ENCODE data around the gene DGKH. TPM values are rescaled to one million over a fixed set of nuclear protein-coding genes. Genes with fewer than 3 reads are reported as not detected.
"Not testable (repeated sequence)": the region's sequence is repeated elsewhere in the genome, so short reads cannot be mapped to it uniquely, and the experiment has no call there.

The DGKH gene
- total RNA-seq, 1 donor from 2014 or later = 2.2 TPM

- no peak for DNase-seq
- H3K4me1 Mint-ChIP-seq = no peaks in the 10 kb centered on the region
- CTCF ChIA-PET = no interaction called here
- ATAC-seq (ENCODE audit: low read depth) = no peak
- H3K36me3 Mint-ChIP-seq (ENCODE audit: low read depth) = no peaks in the 10 kb centered on the region
- no peak overlapping the region for H3K27ac Mint-ChIP-seq
- POLR2A ChIA-PET = no interaction called here
- H3K4me3 Mint-ChIP-seq = no peak overlapping the region
- no peaks in the 10 kb centered on the region for H3K9me3 Mint-ChIP-seq
- intact Hi-C loops (cut with micrococcal nuclease) = no loop called here
- no peaks in the 10 kb centered on the region for H3K27me3 Mint-ChIP-seq
- no peak for TF ChIP-seq CTCF (IDR thresholded peaks at IDR 0.05)
Observed at GRCh38 chr13:42153199-42154113, 105.0 kb downstream of the DGKH start.

GRCh38 chr13:42155251-42155650, 106.8 kb downstream of the DGKH start:
- Mint-ChIP-seq H3K27me3 (no peaks in the 10 kb centered on the region), H3K4me3 (no peak overlapping the region), H3K9me3 (no peaks in the 10 kb centered on the region), H3K4me1 (no peaks in the 10 kb centered on the region), H3K27ac (no peak overlapping the region), H3K36me3 (ENCODE audit: low read depth) (no peaks in the 10 kb centered on the region)
- intact Hi-C loops (cut with micrococcal nuclease) = no loop called here
- ChIA-PET CTCF (no interaction called here), POLR2A (no interaction called here)
- TF ChIP-seq CTCF (IDR thresholded peaks at IDR 0.05) = no peak
- DNase-seq (no peak), ATAC-seq (ENCODE audit: low read depth) (no peak)

GRCh38 chr13:42163338-42163737, 114.9 kb downstream of the DGKH start:
- CTCF ChIA-PET; ATAC-seq (ENCODE audit: low read depth); DNase-seq; POLR2A ChIA-PET; H3K9me3 Mint-ChIP-seq; H3K4me3 Mint-ChIP-seq; H3K27ac Mint-ChIP-seq; H3K27me3 Mint-ChIP-seq; H3K4me1 Mint-ChIP-seq; intact Hi-C loops (cut with micrococcal nuclease); H3K36me3 Mint-ChIP-seq (ENCODE audit: low read depth): not testable (repeated sequence)

GRCh38 chr13:42163910-42164309, 115.5 kb downstream of the DGKH start:
- H3K27me3 Mint-ChIP-seq; POLR2A ChIA-PET; DNase-seq; H3K27ac Mint-ChIP-seq; ATAC-seq (ENCODE audit: low read depth); CTCF ChIA-PET; H3K4me3 Mint-ChIP-seq; H3K4me1 Mint-ChIP-seq; H3K36me3 Mint-ChIP-seq (ENCODE audit: low read depth); H3K9me3 Mint-ChIP-seq; intact Hi-C loops (cut with micrococcal nuclease): not testable (repeated sequence)

- DNase-seq = no peak
- Mint-ChIP-seq H3K27ac (no peak overlapping the region), H3K4me3 (no peak overlapping the region), H3K27me3 (no peaks in the 10 kb centered on the region), H3K9me3 (no peaks in the 10 kb centered on the region), H3K36me3 (ENCODE audit: low read depth) (no peaks in the 10 kb centered on the region), H3K4me1 (no peaks in the 10 kb centered on the region)
- TF ChIP-seq CTCF (IDR thresholded peaks at IDR 0.05) = no peak
- ATAC-seq (ENCODE audit: low read depth) = no peak
- CTCF ChIA-PET = no interaction called here
- POLR2A ChIA-PET = no interaction called here
- intact Hi-C loops (cut with micrococcal nuclease) = no loop called here
Observed at GRCh38 chr13:42164557-42165125, 116.2 kb downstream of the DGKH start.

- ATAC-seq (ENCODE audit: low read depth) (no peak), DNase-seq (no peak)
- Mint-ChIP-seq H3K27ac (no peak overlapping the region), H3K4me3 (no peak overlapping the region), H3K4me1 (no peaks in the 10 kb centered on the region), H3K36me3 (ENCODE audit: low read depth) (no peaks in the 10 kb centered on the region), H3K27me3 (no peaks in the 10 kb centered on the region), H3K9me3 (no peaks in the 10 kb centered on the region)
- intact Hi-C loops (cut with micrococcal nuclease) = no loop called here
- ChIA-PET CTCF (no interaction called here), POLR2A (no interaction called here)
- no peak for TF ChIP-seq CTCF (IDR thresholded peaks at IDR 0.05)
Observed at GRCh38 chr13:42168496-42168895, 120.0 kb downstream of the DGKH start.

All from activated B cell treated with CpG ODN at 0.5 μM for 24 hours (primary cell).